ENCODE data around the gene CD59.

Gene CD59

DNA sequence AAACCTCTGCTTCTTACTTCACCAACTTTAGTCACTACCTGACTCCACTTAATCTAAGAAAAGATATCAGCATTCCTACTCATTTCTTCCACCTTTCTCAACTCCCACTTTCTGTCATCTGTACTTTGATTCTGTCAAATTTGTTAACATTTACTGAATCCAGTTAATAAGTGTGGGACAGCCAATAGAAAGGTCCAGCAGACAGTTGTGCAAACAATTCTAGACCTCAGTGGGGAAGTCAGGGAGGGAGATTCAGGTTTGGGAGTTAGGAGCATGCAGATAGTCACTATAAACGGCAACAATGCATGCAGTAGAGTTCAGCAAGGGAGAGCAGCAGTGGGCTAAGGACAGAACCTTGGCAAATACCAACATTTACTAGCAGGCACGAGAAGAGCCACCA lies 34.0 kb upstream of the CD59 start:
- Histone ChIP-seq H3F3A (ENCODE audit: low read depth) (no peaks in the 10 kb centered on the region), H3K9me3 (ENCODE audit: insufficient read depth, low read depth, low read length) (no peaks in the 10 kb centered on the region), H3K4me1 (ENCODE audit: insufficient read depth, low read length, poor library complexity, severe bottlenecking) (peaks cover 43% of the 10 kb centered on the region), H3K79me2 (ENCODE audit: insufficient read depth, low read length) (peaks cover 28% of the 10 kb centered on the region), H3K4me3 (ENCODE audit: low read length, poor library complexity, severe bottlenecking) (no peak overlapping the region), H3K27me3 (ENCODE audit: insufficient read depth, low read length, poor library complexity, severe bottlenecking) (peaks cover 4% of the 10 kb centered on the region), H3K9ac (ENCODE audit: low read depth, low read length, poor library complexity, severe bottlenecking) (no peak overlapping the region), H3K4me2 (ENCODE audit: low read depth, low read length, poor library complexity, severe bottlenecking) (peak overlapping the region; percentile 99), H2AFZ (ENCODE audit: low read length) (no peak overlapping the region), H4K20me1 (ENCODE audit: insufficient read depth, low read length, poor library complexity, severe bottlenecking) (peaks cover 14% of the 10 kb centered on the region), H3K36me3 (ENCODE audit: insufficient read depth, low read length) (peaks cover 25% of the 10 kb centered on the region), H3K9me2 (replicated peaks; ENCODE audit: low read depth, low read length) (no peaks in the 10 kb centered on the region)
- TF ChIP-seq EZH2phosphoT487 (IDR thresholded peaks at IDR 0.05; ENCODE audit: borderline replicate concordance) = no peak
- TF ChIP-seq, protein P1, sequence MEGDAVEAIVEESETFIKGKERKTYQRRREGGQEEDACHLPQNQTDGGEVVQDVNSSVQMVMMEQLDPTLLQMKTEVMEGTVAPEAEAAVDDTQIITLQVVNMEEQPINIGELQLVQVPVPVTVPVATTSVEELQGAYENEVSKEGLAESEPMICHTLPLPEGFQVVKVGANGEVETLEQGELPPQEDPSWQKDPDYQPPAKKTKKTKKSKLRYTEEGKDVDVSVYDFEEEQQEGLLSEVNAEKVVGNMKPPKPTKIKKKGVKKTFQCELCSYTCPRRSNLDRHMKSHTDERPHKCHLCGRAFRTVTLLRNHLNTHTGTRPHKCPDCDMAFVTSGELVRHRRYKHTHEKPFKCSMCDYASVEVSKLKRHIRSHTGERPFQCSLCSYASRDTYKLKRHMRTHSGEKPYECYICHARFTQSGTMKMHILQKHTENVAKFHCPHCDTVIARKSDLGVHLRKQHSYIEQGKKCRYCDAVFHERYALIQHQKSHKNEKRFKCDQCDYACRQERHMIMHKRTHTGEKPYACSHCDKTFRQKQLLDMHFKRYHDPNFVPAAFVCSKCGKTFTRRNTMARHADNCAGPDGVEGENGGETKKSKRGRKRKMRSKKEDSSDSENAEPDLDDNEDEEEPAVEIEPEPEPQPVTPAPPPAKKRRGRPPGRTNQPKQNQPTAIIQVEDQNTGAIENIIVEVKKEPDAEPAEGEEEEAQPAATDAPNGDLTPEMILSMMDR (conservative IDR thresholded peaks at IDR 0.05; ENCODE audit: low read length) = no peak

DNA sequence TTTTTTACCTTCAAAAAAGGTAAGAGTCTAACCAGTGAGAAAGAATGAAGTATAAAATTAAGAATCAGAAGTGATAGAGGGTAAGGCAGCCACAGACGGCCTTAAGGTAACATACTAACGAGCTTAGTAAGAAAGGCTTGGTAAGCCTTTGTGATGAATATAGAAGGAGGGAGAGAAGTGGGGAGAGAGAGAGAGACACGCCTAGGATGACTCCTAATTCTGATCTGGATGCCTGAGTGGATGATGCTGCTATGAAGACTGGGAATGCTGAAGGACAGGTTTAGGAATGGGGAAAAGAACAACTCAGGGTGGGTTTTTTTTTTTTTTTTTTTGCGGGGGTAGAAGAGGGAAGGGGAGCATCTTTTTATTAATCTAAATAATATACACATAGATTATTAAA lies 33.3 kb upstream of the CD59 start:
- Histone ChIP-seq H4K20me1 (ENCODE audit: insufficient read depth, low read length, poor library complexity, severe bottlenecking) (peaks cover 14% of the 10 kb centered on the region), H3K9ac (ENCODE audit: low read depth, low read length, poor library complexity, severe bottlenecking) (no peak overlapping the region), H3K4me2 (ENCODE audit: low read depth, low read length, poor library complexity, severe bottlenecking) (no peak overlapping the region), H3F3A (ENCODE audit: low read depth) (no peaks in the 10 kb centered on the region), H3K36me3 (ENCODE audit: insufficient read depth, low read length) (peaks cover 30% of the 10 kb centered on the region), H3K9me3 (ENCODE audit: insufficient read depth, low read depth, low read length) (no peaks in the 10 kb centered on the region), H3K4me1 (ENCODE audit: insufficient read depth, low read length, poor library complexity, severe bottlenecking) (peaks cover 36% of the 10 kb centered on the region), H3K4me3 (ENCODE audit: low read length, poor library complexity, severe bottlenecking) (no peak overlapping the region), H2AFZ (ENCODE audit: low read length) (no peak overlapping the region), H3K9me2 (replicated peaks; ENCODE audit: low read depth, low read length) (no peaks in the 10 kb centered on the region), H3K79me2 (ENCODE audit: insufficient read depth, low read length) (peaks cover 28% of the 10 kb centered on the region), H3K27me3 (ENCODE audit: insufficient read depth, low read length, poor library complexity, severe bottlenecking) (no peaks in the 10 kb centered on the region)
- TF ChIP-seq EZH2phosphoT487 (IDR thresholded peaks at IDR 0.05; ENCODE audit: borderline replicate concordance) = no peak
- TF ChIP-seq, protein P1 (conservative IDR thresholded peaks at IDR 0.05; ENCODE audit: low read length) = no peak

DNA sequence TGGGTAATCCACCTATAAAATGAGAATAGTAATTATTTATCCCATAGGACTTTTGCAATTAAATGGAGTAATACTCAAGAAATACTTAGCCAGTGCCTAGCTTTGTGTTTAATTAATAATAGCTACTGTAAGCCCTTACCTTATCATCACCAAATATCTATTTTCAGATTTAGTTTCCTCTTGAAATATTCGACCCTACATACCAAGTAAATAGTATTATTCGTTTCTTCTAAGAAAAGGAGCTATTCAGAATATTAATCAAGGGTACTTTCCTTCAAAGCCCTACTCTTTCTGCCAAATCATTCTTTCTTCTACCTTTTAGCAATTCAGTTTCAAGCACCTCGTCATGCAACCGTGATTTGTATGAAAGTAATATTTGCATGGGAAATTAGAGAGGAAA lies 31.4 kb upstream of the CD59 start:
- TF ChIP-seq, protein P1 (conservative IDR thresholded peaks at IDR 0.05; ENCODE audit: low read length) = no peak
- TF ChIP-seq EZH2phosphoT487 (IDR thresholded peaks at IDR 0.05; ENCODE audit: borderline replicate concordance) = no peak
- Histone ChIP-seq H3K36me3 (ENCODE audit: insufficient read depth, low read length) (peaks cover 41% of the 10 kb centered on the region), H3F3A (ENCODE audit: low read depth) (no peaks in the 10 kb centered on the region), H3K9me2 (replicated peaks; ENCODE audit: low read depth, low read length) (no peaks in the 10 kb centered on the region), H4K20me1 (ENCODE audit: insufficient read depth, low read length, poor library complexity, severe bottlenecking) (no peaks in the 10 kb centered on the region), H3K4me2 (ENCODE audit: low read depth, low read length, poor library complexity, severe bottlenecking) (no peak overlapping the region), H3K79me2 (ENCODE audit: insufficient read depth, low read length) (peaks cover 12% of the 10 kb centered on the region; the same call in 1 of the 2 replicates), H3K9me3 (ENCODE audit: insufficient read depth, low read depth, low read length) (no peaks in the 10 kb centered on the region), H3K27me3 (ENCODE audit: insufficient read depth, low read length, poor library complexity, severe bottlenecking) (no peaks in the 10 kb centered on the region), H3K9ac (ENCODE audit: low read depth, low read length, poor library complexity, severe bottlenecking) (no peak overlapping the region), H3K4me3 (ENCODE audit: low read length, poor library complexity, severe bottlenecking) (no peak overlapping the region), H2AFZ (ENCODE audit: low read length) (no peak overlapping the region), H3K4me1 (ENCODE audit: insufficient read depth, low read length, poor library complexity, severe bottlenecking) (peaks cover 24% of the 10 kb centered on the region)

Measured in Loucy (cell line).